Measurements from ENCODE around the gene CPNE8. TPM values are rescaled to one million over a fixed set of nuclear protein-coding genes. Genes with fewer than 3 reads are reported as not detected.

The CPNE8 gene
- total RNA-seq, 2 experiments from 2014 or later = 2.2 to 2.8 TPM

DNA sequence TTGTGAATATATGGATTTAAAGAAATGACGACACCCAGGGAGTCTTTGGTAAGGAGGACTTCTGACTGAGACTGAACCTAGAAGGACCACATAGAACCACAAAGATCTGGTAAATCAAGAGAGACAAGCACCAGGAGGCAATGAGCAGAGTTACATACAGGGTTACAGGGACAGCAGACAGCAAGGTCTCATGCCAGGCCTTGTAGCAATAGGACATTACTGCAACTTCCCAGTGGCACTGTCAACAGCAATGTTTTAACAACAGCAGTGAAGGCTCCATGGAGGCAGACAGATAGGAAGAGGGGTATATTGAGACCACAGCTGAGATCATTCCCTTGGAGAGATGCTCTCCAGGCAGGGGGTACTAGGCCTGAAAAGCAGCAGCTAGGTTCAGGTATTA lies 18.5 kb downstream of the CPNE8 start:
- H3K36me3 Mint-ChIP-seq = no peaks in the 10 kb centered on the region
- DNase-seq (no peak), ATAC-seq (ENCODE audit: low read depth) (no peak)
- no peaks in the 10 kb centered on the region for H3K4me1 Mint-ChIP-seq
- no peak overlapping the region for H3K4me3 Mint-ChIP-seq
- no peaks in the 10 kb centered on the region for H3K27me3 Mint-ChIP-seq
- POLR2A ChIA-PET = no interaction called here
- H3K27ac Mint-ChIP-seq = no peak overlapping the region
- no peaks in the 10 kb centered on the region for H3K9me3 Mint-ChIP-seq

GRCh38 chr12:38886064-38886463 lies 19.3 kb downstream of the CPNE8 start:
- no peak overlapping the region for H3K27ac Mint-ChIP-seq
- no peak for ATAC-seq (ENCODE audit: low read depth)
- DNase-seq = no peak

DNA sequence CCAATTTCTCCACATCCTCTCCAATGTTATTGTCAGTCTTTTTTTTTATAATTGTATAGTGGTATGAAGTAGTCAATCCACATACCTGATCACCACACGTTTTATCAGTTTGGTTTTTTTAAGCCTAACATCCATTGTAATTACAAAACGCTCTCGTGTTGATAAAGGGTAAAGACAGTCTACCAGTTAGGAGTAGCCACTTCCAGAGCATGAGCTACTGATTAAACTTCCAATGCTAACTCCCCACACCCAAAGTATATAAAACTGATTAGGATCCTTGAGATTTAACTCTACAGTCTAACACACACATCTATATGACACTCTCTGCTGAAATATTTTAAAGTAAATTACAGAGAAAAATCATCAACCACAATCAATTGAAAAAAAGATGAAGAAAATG lies 20.7 kb downstream of the CPNE8 start:
- ATAC-seq (ENCODE audit: low read depth) (no peak), DNase-seq (no peak)
- Mint-ChIP-seq H3K4me3 (no peak overlapping the region), H3K27me3 (no peaks in the 10 kb centered on the region), H3K4me1 (no peaks in the 10 kb centered on the region), H3K9me3 (no peaks in the 10 kb centered on the region), H3K36me3 (no peaks in the 10 kb centered on the region), H3K27ac (no peak overlapping the region)
- POLR2A ChIA-PET = no interaction called here

More at GRCh38 chr12:38886064-38886463, 19.3 kb downstream of the CPNE8 start:
- no peaks in the 10 kb centered on the region for H3K36me3 Mint-ChIP-seq
- POLR2A ChIA-PET = no interaction called here
- no peak overlapping the region for H3K4me3 Mint-ChIP-seq
- no peaks in the 10 kb centered on the region for H3K9me3 Mint-ChIP-seq
- no peaks in the 10 kb centered on the region for H3K27me3 Mint-ChIP-seq
- H3K4me1 Mint-ChIP-seq = no peaks in the 10 kb centered on the region

GRCh38 chr12:38883629-38884134 lies 21.7 kb downstream of the CPNE8 start:
- H3K36me3 Mint-ChIP-seq = no peaks in the 10 kb centered on the region
- no peak overlapping the region for H3K27ac Mint-ChIP-seq
- H3K9me3 Mint-ChIP-seq = no peaks in the 10 kb centered on the region

GRCh38 chr12:38880288-38880687 lies 25.1 kb downstream of the CPNE8 start:
- DNase-seq (no peak), ATAC-seq (ENCODE audit: low read depth) (no peak)
- H3K9me3 Mint-ChIP-seq = no peaks in the 10 kb centered on the region
- no peak overlapping the region for H3K27ac Mint-ChIP-seq
- H3K4me1 Mint-ChIP-seq = no peaks in the 10 kb centered on the region
- H3K27me3 Mint-ChIP-seq = no peaks in the 10 kb centered on the region
- H3K4me3 Mint-ChIP-seq = no peak overlapping the region
- no peaks in the 10 kb centered on the region for H3K36me3 Mint-ChIP-seq
- POLR2A ChIA-PET = no interaction called here

More at GRCh38 chr12:38883629-38884134, 21.7 kb downstream of the CPNE8 start:
- no peaks in the 10 kb centered on the region for H3K27me3 Mint-ChIP-seq
- no peak overlapping the region for H3K4me3 Mint-ChIP-seq
- DNase-seq (no peak), ATAC-seq (ENCODE audit: low read depth) (no peak)
- POLR2A ChIA-PET = no interaction called here
- no peaks in the 10 kb centered on the region for H3K4me1 Mint-ChIP-seq

- Mint-ChIP-seq H3K4me3 (no peak overlapping the region), H3K27me3 (no peaks in the 10 kb centered on the region), H3K9me3 (no peaks in the 10 kb centered on the region), H3K27ac (no peak overlapping the region), H3K4me1 (no peaks in the 10 kb centered on the region), H3K36me3 (no peaks in the 10 kb centered on the region)
- no peak for ATAC-seq (ENCODE audit: low read depth)
- no peak for DNase-seq
- POLR2A ChIA-PET = no interaction called here
Observed at GRCh38 chr12:38878986-38879385, 26.4 kb downstream of the CPNE8 start.

- DNase-seq = no peak
- Mint-ChIP-seq H3K36me3 (no peaks in the 10 kb centered on the region), H3K4me3 (no peak overlapping the region), H3K27ac (no peak overlapping the region), H3K4me1 (no peaks in the 10 kb centered on the region), H3K9me3 (no peaks in the 10 kb centered on the region), H3K27me3 (no peaks in the 10 kb centered on the region)
- ATAC-seq (ENCODE audit: low read depth) = no peak
- POLR2A ChIA-PET = no interaction called here
Observed at GRCh38 chr12:38878333-38878705, 27.1 kb downstream of the CPNE8 start.

DNA sequence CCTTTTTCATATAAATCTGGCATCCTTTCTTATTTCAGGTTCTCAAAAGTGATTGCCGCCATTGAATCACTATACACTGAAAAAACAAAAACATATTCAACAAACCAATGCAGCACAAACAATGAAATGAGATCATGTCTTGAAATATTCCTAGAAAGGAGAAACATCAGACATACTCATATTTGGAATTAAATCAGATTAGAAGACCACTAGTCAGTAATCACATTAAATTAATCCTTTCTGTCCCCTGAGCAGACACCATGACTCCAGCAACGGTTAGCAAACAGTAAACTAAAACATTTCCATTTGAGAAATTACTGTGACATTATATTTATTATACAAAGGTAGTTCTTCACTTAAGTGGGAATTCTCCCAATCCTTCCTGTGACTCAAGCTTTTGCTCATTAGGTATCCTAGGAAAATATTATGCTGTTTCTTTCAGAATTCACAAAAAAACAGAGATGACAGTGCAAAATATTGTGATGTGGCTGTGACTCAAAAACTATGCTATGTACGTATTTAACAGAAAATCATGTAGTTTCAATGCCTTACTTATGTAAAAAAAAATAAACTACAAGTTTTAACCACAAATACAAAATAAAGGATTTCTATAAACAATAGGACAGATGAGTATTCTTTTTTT lies 29.7 kb downstream of the CPNE8 start:
- H3K4me1 Mint-ChIP-seq = no peaks in the 10 kb centered on the region

GRCh38 chr12:38872561-38872960 lies 32.8 kb downstream of the CPNE8 start:
- H3K27me3 Mint-ChIP-seq = no peaks in the 10 kb centered on the region
- no peaks in the 10 kb centered on the region for H3K4me1 Mint-ChIP-seq
- H3K4me3 Mint-ChIP-seq = no peak overlapping the region
- DNase-seq (no peak), ATAC-seq (ENCODE audit: low read depth) (no peak)
- peaks cover 4% of the 10 kb centered on the region for H3K9me3 Mint-ChIP-seq
- no peak overlapping the region for H3K27ac Mint-ChIP-seq
- POLR2A ChIA-PET = no interaction called here
- no peaks in the 10 kb centered on the region for H3K36me3 Mint-ChIP-seq

More for the DNA sequence above, 29.7 kb downstream of the CPNE8 start:
- DNase-seq (no peak), ATAC-seq (ENCODE audit: low read depth) (no peak)
- no peaks in the 10 kb centered on the region for H3K9me3 Mint-ChIP-seq
- no peaks in the 10 kb centered on the region for H3K36me3 Mint-ChIP-seq
- H3K27me3 Mint-ChIP-seq = no peaks in the 10 kb centered on the region
- no peak overlapping the region for H3K4me3 Mint-ChIP-seq
- H3K27ac Mint-ChIP-seq = no peak overlapping the region
- POLR2A ChIA-PET = no interaction called here

DNA sequence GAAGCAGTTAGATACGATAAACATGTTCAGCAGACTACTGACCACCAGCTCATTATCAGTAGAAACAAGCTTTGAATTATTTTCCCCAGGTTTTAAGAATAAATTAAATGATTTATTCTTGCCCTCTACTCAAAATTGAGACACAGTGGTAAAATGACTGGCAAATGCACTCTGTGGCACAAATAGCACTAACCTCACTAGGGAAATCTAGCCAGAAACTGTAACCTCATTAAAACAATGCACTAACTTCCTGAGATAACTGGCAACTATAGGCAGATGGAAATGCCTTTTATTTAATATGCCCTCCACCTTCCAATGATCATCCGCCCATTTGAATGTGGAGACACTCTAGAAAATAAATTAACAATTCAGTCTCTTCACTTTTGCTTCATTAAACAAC lies 33.2 kb downstream of the CPNE8 start:
- POLR2A ChIA-PET = no interaction called here
- H3K4me3 Mint-ChIP-seq = no peak overlapping the region
- no peaks in the 10 kb centered on the region for H3K36me3 Mint-ChIP-seq
- H3K27ac Mint-ChIP-seq = no peak overlapping the region
- ATAC-seq (ENCODE audit: low read depth) (no peak), DNase-seq (no peak)
- H3K4me1 Mint-ChIP-seq = no peaks in the 10 kb centered on the region
- no peaks in the 10 kb centered on the region for H3K27me3 Mint-ChIP-seq
- peaks cover 4% of the 10 kb centered on the region for H3K9me3 Mint-ChIP-seq

DNA sequence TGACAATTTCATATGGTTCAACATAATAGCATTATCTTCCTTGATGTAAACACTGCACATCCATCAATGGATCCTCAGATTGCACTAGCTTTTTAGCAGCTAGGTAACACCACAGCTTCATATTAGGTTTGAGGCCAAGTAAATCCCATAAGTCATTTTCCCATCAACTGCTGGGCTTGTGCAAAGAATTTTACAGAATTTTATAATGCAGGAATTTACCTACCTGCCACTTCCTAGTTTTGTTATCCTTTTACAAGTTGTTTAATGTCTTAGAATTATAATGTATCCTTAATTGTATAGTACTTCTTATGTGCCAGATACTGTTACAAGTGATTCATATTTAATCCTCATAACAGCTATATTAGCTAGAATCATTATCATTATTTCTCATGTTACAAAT lies 36.4 kb downstream of the CPNE8 start:
- POLR2A ChIA-PET = no interaction called here

GRCh38 chr12:38850461-38850860 lies 54.9 kb downstream of the CPNE8 start:
- H3K27ac Mint-ChIP-seq = no peak overlapping the region
- no peaks in the 10 kb centered on the region for H3K27me3 Mint-ChIP-seq
- H3K9me3 Mint-ChIP-seq = peaks cover 1% of the 10 kb centered on the region
- no peak overlapping the region for H3K4me3 Mint-ChIP-seq
- H3K4me1 Mint-ChIP-seq = no peaks in the 10 kb centered on the region
- ATAC-seq (ENCODE audit: low read depth) = no peak
- no peak for DNase-seq
- POLR2A ChIA-PET = no interaction called here
- H3K36me3 Mint-ChIP-seq = no peaks in the 10 kb centered on the region

More for the DNA sequence above, 36.4 kb downstream of the CPNE8 start:
- no peak for ATAC-seq (ENCODE audit: low read depth)
- DNase-seq = no peak
- Mint-ChIP-seq H3K9me3 (peaks cover 4% of the 10 kb centered on the region), H3K27ac (no peak overlapping the region), H3K36me3 (no peaks in the 10 kb centered on the region), H3K4me3 (no peak overlapping the region), H3K27me3 (no peaks in the 10 kb centered on the region), H3K4me1 (no peaks in the 10 kb centered on the region)

DNA sequence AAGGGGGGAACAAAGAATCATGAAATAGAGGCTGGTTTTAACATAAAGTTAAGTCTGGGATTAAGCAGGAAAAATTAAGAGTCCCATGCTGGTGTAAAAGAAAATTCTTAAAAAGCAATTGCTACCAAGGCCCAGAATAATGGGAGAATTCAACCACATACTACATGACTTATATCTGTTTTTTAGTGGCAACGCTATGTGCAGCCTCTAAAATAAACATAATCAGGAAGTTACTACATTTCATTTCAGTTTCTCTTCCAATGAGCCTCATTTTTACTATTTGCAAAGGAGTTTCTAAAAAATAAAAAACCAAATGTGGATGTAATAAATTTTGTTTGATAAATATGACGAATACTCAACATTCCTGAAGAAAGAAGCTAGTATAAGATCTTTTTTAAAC lies 58.1 kb downstream of the CPNE8 start:
- no peak overlapping the region for H3K4me3 Mint-ChIP-seq
- H3K27ac Mint-ChIP-seq = no peak overlapping the region
- no peaks in the 10 kb centered on the region for H3K27me3 Mint-ChIP-seq
- ATAC-seq (ENCODE audit: low read depth) (no peak), DNase-seq (no peak)
- H3K9me3 Mint-ChIP-seq = peaks cover 1% of the 10 kb centered on the region
- H3K36me3 Mint-ChIP-seq = no peaks in the 10 kb centered on the region
- no peaks in the 10 kb centered on the region for H3K4me1 Mint-ChIP-seq
- POLR2A ChIA-PET = no interaction called here

GRCh38 chr12:38844267-38844666 lies 61.1 kb downstream of the CPNE8 start:
- POLR2A ChIA-PET = no interaction called here
- Mint-ChIP-seq H3K4me3 (no peak overlapping the region), H3K9me3 (no peaks in the 10 kb centered on the region), H3K4me1 (no peaks in the 10 kb centered on the region), H3K36me3 (no peaks in the 10 kb centered on the region), H3K27me3 (no peaks in the 10 kb centered on the region), H3K27ac (no peak overlapping the region)
- no peak for DNase-seq
- ATAC-seq (ENCODE audit: low read depth) = no peak
